Sigmoid colon (tissue), 4 donors: Measurements from ENCODE around the gene TENT5A.

Experiments used
- POLR2A ChIP-seq, 2 donors: fragments of 450-650 bp; IDR thresholded peaks; one replicate each; pipeline ENCODE4 v1.6.1; 2016; ENCODE audit warnings: antibody characterized with exemption in 2 of 2, mild to moderate bottlenecking in 2 of 2, moderate library complexity in 2 of 2
- POLR2AphosphoS5 ChIP-seq, 4 donors: sonication (generic); formaldehyde crosslinking; IDR thresholded peaks; one replicate each; pipeline ENCODE4 v1.6.1; 2017; ENCODE audit warnings: antibody characterized with exemption in 4 of 4
- TF ChIP-seq, protein P1 (sequence below), 4 experiments: fragments of 450-650 bp in 3 of 4; fragments of 200-600 bp in 1 of 4; IDR thresholded peaks; one replicate each; pipeline ENCODE4 v1.5.1; 2016 to 2019; ENCODE audit warnings: antibody characterized with exemption in 4 of 4, mild to moderate bottlenecking in 3 of 4, moderate library complexity in 2 of 4

DNA sequence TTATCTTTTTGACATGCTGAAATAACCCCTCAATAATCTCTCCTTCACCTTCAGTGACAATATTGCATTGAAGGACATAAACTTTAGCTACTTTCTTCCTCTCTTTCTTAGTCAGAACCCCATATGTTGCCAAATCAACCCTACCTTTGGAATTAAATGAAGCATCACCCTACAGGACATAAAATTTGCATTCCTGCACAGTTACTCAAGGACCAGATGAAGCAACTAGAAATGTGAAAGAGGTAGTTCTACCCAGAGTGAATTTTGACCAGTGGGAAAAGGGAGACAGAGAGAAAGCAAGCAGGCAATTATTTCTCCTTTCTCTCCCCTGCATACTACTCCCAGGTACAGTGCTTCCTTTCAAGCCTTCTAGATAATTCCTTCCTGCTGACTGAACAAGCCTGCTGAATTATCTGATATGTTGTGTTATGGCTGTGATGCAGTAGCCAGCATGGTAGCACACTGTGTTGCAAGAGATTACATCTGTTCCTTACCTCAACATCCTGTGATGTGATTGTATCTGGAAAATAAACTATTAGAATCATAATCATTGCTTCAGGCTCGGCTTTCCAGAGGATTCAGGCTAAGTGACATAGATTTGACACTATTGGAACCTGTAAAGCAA lies 16.6 kb downstream of the TENT5A start:
- TF ChIP-seq, protein P1, sequence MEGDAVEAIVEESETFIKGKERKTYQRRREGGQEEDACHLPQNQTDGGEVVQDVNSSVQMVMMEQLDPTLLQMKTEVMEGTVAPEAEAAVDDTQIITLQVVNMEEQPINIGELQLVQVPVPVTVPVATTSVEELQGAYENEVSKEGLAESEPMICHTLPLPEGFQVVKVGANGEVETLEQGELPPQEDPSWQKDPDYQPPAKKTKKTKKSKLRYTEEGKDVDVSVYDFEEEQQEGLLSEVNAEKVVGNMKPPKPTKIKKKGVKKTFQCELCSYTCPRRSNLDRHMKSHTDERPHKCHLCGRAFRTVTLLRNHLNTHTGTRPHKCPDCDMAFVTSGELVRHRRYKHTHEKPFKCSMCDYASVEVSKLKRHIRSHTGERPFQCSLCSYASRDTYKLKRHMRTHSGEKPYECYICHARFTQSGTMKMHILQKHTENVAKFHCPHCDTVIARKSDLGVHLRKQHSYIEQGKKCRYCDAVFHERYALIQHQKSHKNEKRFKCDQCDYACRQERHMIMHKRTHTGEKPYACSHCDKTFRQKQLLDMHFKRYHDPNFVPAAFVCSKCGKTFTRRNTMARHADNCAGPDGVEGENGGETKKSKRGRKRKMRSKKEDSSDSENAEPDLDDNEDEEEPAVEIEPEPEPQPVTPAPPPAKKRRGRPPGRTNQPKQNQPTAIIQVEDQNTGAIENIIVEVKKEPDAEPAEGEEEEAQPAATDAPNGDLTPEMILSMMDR (IDR thresholded peaks at IDR 0.05) = no peak
- TF ChIP-seq POLR2A (IDR thresholded peaks at IDR 0.05) = no peak
- TF ChIP-seq POLR2AphosphoS5 (IDR thresholded peaks at IDR 0.05) = no peak
